GM12801 (cell line): ENCODE results near the gene MCM9.

Experiments used
- TF ChIP-seq, protein P1 (sequence below): IDR thresholded peaks from one replicate; pipeline ENCODE4 v1.5.1; 2011; ENCODE audit warnings: control low read depth; ENCODE audit not compliant: insufficient read length; ENCODE audit errors: extremely low read depth

The MCM9 gene

GRCh38 chr6:118843685-118844390, 91.1 kb downstream of the MCM9 start:
- TF ChIP-seq, protein P1, sequence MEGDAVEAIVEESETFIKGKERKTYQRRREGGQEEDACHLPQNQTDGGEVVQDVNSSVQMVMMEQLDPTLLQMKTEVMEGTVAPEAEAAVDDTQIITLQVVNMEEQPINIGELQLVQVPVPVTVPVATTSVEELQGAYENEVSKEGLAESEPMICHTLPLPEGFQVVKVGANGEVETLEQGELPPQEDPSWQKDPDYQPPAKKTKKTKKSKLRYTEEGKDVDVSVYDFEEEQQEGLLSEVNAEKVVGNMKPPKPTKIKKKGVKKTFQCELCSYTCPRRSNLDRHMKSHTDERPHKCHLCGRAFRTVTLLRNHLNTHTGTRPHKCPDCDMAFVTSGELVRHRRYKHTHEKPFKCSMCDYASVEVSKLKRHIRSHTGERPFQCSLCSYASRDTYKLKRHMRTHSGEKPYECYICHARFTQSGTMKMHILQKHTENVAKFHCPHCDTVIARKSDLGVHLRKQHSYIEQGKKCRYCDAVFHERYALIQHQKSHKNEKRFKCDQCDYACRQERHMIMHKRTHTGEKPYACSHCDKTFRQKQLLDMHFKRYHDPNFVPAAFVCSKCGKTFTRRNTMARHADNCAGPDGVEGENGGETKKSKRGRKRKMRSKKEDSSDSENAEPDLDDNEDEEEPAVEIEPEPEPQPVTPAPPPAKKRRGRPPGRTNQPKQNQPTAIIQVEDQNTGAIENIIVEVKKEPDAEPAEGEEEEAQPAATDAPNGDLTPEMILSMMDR: no peak

DNA sequence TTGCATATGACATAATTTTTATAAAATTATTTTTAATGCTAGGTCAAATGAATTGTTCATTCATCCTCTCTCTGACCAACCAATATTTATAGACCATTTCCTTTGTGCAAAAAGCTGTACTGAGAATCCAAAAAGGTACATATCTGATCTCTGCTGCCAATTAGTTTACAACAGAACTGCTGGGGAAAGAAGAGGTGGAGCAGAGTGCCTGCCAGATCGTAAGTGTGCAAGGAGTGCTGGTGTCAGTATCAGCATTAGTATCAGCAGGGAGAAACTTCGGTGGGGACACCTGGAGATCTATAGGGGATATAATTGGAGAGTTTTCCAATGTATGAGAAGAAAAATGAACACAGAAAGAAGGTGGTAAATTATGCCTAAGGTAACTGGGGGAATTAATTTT, 104.3 kb downstream of the MCM9 start:
- TF ChIP-seq, protein P1: no peak

GRCh38 chr6:118829817-118830478, 105.0 kb downstream of the MCM9 start:
- TF ChIP-seq, protein P1: no peak

- TF ChIP-seq, protein P1: no peak
These were observed 108.9 kb downstream of the MCM9 start for GRCh38 chr6:118826096-118826495.

- TF ChIP-seq, protein P1: no peak
These were observed 109.3 kb downstream of the MCM9 start for GRCh38 chr6:118825661-118826060.

DNA sequence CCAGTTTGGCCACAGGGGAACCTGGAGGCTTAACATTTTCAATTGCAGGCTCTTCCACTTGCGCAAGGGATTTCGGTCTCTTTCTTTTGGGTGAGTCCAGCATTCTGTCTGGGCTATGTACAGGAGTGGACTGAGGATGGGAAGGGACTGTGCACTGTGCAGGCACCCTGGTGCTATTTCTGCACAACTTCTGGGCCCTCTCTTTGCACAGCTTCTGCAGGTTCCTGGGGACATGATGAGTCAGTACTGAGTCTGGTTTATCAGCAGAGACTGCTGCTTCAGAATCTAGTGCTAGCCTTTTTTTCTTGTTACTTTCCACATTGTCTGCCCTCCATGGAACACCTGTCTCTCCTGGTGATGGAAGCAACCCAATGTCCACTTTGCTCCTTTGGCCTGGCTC, 119.5 kb downstream of the MCM9 start:
- TF ChIP-seq, protein P1: no peak

GRCh38 chr6:118813775-118814174, 121.2 kb downstream of the MCM9 start:
- TF ChIP-seq, protein P1: no peak
